Fibroblast of pulmonary artery (primary cell): Measurements from ENCODE around the gene CREB3L1.
"Not testable (repeated sequence)": the region's sequence is repeated elsewhere in the genome, so short reads cannot be mapped to it uniquely, and the experiment has no call there.

Source experiments
- DNase-seq: peaks from one replicate; pipeline ENCODE4 v3.0.0-alpha.2; 2010; ENCODE audit warnings: low read depth
- H3K4me3 ChIP-seq: replicated peaks from 2 replicates; pipeline ENCODE4 v1.5.1; 2011; ENCODE audit warnings: low read depth, mild to moderate bottlenecking, control low read depth, low read length, moderate library complexity
- TF ChIP-seq, protein P1 (sequence below): IDR thresholded peaks from 2 replicates; pipeline ENCODE4 v1.5.1; 2011; ENCODE audit warnings: mild to moderate bottlenecking, control low read depth, low read length, inconsistent platforms; ENCODE audit errors: missing control alignments

CREB3L1 gene

DNA sequence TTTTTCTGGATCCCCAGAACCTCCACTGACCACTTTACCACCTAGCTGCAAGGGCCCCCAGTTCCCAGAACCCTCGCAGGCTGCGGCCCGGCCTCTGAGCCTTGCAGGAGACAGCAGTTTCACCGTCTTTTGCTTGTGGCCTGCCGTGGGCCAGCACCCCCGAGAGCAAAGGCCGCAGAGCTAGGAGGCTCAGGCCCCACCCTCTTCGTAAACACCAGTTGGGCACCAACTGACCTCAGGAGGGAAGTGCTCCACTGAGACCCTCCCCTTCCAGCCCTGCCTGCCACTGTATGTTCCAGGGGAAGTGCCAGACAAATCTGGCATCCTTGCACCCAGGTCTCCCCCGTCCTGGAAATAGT is 23.4 kb upstream of the CREB3L1 start:
- DNase-seq, result no peak
- TF ChIP-seq, protein P1, sequence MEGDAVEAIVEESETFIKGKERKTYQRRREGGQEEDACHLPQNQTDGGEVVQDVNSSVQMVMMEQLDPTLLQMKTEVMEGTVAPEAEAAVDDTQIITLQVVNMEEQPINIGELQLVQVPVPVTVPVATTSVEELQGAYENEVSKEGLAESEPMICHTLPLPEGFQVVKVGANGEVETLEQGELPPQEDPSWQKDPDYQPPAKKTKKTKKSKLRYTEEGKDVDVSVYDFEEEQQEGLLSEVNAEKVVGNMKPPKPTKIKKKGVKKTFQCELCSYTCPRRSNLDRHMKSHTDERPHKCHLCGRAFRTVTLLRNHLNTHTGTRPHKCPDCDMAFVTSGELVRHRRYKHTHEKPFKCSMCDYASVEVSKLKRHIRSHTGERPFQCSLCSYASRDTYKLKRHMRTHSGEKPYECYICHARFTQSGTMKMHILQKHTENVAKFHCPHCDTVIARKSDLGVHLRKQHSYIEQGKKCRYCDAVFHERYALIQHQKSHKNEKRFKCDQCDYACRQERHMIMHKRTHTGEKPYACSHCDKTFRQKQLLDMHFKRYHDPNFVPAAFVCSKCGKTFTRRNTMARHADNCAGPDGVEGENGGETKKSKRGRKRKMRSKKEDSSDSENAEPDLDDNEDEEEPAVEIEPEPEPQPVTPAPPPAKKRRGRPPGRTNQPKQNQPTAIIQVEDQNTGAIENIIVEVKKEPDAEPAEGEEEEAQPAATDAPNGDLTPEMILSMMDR, result no peak
- H3K4me3 ChIP-seq, result no peak overlapping the region

GRCh38 chr11:46256540-46257001 is 20.9 kb upstream of the CREB3L1 start:
- DNase-seq, result no peak
- H3K4me3 ChIP-seq, result no peak overlapping the region
- TF ChIP-seq, protein P1, result no peak

- not testable (repeated sequence) for H3K4me3 ChIP-seq, DNase-seq
These were observed 18.1 kb upstream of the CREB3L1 start for GRCh38 chr11:46259347-46259746.

DNA sequence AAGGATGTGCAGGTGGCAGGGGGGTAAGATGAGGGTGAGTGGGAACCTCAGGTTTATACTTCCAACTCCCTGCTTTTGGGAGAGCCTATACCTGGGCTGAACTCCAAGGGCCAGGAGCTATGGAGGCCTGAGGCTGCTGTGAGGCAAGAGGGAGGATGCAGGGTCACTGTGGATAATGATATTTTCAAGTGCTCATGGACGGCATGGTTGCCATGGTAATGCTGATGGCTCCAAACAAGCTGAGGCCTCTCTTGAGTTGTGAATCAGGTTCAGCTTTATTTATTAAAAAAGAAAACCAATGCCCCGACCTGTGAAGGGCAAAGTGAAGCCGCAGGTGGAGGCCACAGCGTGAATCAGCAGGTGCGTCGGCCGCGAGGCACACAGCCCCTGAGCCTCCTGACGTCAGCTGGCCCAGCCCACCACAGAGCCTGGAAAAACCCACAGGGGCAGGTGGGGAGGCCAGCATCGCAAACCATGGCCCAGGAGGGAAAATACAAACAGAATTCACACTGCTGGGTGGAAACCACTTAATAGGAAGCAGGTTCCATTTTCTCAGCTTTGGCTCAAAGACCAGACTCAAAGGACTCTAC is 17.4 kb upstream of the CREB3L1 start:
- no peak for DNase-seq
- TF ChIP-seq, protein P1, result no peak

GRCh38 chr11:46263120-46263519 is 14.3 kb upstream of the CREB3L1 start:
- no peak for DNase-seq
- no peak overlapping the region for H3K4me3 ChIP-seq
- TF ChIP-seq, protein P1, result no peak

More for the DNA sequence above, 17.4 kb upstream of the CREB3L1 start:
- H3K4me3 ChIP-seq, result no peak overlapping the region

DNA sequence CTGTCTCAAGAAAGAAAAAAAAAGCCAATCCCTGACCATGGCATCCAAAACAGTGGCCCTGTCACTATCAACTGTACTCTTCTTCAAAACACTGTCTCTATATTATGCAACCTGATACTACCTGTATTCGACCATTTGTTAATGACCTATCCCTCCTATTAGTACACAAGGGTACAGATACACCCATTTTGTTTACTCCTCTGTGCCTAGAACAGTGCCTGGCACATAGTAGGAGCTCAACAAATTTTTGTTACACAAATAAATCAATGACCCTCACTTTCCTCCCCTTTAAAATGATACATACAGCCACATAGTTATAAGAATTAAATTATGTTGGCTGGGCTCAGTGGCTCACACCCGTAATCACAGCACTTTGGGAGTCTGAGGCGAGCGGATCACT is 13.4 kb upstream of the CREB3L1 start:
- TF ChIP-seq, protein P1, result no peak
- no peak overlapping the region for H3K4me3 ChIP-seq
- DNase-seq, result no peak

- no peak for DNase-seq
- no peak overlapping the region for H3K4me3 ChIP-seq
- TF ChIP-seq, protein P1, result no peak
These were observed 12.5 kb upstream of the CREB3L1 start for GRCh38 chr11:46264976-46265375.

DNA sequence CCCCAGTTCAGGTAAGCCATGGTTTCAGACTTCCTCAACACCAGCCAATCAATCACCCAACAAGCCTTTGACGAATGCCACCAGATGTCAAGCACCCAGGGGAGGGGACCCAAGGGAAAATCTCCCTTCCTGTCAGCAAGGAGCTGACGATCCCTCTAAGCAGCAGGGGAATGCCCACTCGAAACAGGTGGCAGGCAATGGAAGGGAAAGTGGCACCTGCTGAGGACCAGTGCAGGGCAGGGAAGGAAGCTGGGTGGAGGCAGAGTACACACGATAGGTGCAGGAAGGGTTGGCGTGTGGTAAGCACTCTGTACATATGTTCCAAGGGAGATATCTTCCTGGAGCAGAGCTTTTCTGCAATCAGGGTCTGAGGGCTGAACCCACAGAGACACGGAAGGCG is 11.7 kb upstream of the CREB3L1 start:
- DNase-seq, result no peak
- TF ChIP-seq, protein P1, result no peak
- H3K4me3 ChIP-seq, result no peak overlapping the region
